HG03439 (cell line): ENCODE data around the gene PLVAP.
"Not testable (repeated sequence)": the region's sequence is repeated elsewhere in the genome, so short reads cannot be mapped to it uniquely, and the experiment has no call there.

ENCODE experiments used
- ATAC-seq: cut with Tn5 transposase; IDR thresholded peaks from one replicate; pipeline ENCODE4 v1.9.1; 2021; ENCODE audit warnings: mild to moderate bottlenecking, moderate library complexity; ENCODE audit not compliant: unreplicated experiment

The PLVAP gene

DNA sequence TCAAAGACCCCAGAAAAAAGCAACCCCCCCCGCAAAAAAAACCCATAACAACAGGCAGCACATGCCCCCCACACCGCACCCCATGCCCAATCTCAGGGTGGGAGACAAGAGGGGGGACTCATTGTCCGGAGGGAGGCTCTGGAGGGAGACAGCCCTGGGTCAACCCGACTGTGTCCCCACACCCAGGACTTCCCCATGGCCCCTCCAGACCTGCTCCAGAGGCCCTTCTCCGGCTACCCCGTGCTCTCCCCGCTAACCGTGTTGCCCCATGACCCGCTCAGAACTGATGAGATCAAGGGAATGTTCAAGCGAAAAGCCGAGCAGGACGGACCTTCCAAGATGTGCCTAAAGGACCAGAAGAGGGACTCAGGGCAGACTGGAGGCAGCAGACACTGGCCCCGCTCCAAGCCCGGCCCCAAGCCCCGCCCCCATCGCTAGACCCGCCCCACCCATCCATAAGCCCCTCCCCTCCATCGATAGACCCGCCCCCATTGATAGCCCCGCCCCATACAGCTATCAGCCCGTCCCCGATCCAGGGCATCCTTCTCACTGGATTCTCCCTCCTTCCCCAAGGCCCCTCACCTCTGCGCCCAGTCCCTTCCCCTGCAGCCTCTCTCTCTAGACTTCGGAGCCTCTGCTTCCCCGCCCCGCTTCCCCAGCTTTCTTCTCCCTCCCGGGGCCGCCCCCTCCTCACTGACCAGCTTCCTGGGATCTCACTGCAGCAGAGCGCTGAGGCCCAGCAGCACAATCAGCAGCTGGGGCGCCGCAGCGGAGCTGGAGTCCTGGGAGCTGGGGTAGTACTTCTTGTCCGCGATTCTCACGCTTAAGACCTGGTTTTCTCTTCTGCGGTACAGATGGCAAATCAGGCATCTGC, 26.1 kb upstream of the PLVAP start:
- no peak for ATAC-seq

DNA sequence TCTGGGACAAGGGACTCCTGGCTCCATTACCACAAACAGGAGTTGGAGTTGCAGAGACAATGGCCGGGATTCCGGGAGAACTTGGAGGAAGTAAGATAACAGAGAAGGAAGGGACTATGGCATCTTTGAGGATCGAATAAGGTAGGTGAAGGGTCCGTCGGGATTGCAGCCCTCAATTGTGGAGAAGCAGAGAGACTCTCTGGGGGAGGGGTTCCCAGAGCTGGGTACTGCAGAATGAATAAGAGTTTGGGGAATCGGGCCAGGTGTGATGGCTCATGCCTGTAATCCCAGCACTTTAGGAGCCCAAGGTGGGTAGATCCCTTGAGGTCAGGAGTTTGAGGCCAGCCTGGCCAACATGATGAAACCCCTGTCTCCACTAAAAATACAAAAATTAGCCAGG, 24.5 kb upstream of the PLVAP start:
- ATAC-seq: no peak

DNA sequence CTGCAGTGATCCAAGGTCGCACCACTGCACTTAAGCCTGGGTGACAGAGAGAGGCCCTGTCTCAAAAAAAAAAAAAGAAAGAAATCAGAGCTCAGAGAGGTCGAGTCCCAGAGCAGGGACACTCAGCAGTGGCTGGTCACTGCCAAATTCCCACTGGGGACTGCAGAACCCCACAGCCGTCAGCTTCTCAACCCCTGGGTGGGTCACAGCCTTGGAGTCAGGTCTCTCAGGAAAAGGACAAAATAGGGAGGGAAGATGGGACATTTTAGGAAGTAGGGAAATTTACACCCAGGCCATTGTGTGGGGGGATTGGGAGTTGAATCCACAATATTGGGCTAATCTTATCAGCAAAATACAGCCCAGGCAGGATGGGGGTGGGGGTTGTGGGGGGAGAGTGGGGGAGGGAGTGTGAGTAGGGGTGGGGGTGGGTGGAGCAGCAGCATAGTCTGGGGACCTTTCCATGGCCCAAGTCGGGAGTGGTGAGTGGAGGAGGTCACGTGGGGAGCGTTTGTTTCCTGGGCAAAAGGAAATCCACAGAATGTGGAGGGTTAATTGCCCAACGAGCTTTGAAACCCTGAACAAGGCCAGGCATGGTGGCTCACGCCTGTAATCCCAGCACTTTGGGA, 21.9 kb upstream of the PLVAP start:
- no peak for ATAC-seq

DNA sequence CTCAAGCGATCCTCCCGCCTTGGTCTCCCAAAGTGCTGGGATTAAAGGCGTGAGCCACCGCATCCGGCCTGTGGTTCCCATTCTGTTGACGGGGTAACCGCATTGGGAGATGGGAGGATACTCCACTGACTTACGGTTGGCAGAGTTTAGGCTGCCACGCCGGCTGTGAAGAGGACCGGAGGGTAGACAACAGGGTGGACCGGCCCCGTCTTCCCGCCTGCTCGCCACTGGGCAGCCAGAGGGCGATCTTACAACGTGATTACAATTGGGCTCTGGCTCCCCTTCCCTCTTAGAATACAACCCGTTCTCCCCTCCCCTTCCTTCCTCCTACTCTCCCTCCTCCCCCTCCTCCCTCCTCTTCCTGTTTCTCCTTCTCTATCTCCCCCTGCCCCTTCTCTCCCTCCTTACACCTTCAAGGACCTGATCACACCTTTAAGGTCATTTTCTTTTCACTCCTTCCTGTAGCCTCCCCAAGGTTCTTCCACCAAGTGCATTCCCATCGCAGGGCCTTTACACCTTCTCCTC, 17.8 kb upstream of the PLVAP start:
- no peak for ATAC-seq

DNA sequence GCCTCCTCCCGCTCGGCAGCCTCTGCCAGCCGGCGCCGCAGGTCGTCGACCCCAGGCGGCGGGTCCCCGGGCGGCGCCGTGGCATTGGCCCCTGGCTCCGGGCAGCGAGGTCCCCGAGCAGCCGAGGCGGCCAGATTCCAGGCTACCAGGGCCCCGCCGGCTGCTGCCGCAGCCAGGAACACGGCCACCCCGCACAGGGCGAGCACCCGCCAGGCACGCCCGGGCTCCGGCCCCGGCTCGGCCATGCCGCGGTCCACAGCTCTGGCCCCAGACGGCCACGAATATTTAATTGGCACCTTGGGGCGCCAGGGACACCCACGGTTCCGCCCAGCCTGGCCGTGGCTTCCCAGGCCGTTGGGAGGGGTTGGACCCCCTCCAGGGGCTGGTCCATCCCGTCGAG, 16.8 kb upstream of the PLVAP start, which contains the start of gene CCDC194:
Gene CCDC194, minus strand, starts transcription at position 283 of the 400 bp plus-strand sequence. Its CDS starts 38 bp downstream, at position 245.
- no peak for ATAC-seq

DNA sequence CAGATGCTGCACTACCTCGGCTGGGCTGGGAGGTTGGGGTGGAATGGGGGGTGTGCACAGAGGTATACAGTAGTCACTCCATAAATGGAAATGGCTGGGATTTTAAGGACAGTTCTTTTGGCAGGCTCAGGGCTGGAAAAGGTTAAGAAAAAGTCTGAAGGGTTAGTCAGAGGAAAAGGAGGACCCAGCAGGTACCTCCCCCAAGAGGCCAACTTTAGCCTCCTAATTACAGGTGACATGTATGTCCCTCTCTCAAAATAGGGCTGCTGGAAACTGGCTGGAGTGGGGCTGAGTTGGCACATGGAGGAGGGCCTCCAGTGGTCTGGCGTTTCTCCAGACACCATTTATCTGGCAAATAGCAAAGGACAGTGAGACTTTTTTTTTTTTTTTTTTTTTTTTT, 15.9 kb upstream of the PLVAP start:
- ATAC-seq: no peak

DNA sequence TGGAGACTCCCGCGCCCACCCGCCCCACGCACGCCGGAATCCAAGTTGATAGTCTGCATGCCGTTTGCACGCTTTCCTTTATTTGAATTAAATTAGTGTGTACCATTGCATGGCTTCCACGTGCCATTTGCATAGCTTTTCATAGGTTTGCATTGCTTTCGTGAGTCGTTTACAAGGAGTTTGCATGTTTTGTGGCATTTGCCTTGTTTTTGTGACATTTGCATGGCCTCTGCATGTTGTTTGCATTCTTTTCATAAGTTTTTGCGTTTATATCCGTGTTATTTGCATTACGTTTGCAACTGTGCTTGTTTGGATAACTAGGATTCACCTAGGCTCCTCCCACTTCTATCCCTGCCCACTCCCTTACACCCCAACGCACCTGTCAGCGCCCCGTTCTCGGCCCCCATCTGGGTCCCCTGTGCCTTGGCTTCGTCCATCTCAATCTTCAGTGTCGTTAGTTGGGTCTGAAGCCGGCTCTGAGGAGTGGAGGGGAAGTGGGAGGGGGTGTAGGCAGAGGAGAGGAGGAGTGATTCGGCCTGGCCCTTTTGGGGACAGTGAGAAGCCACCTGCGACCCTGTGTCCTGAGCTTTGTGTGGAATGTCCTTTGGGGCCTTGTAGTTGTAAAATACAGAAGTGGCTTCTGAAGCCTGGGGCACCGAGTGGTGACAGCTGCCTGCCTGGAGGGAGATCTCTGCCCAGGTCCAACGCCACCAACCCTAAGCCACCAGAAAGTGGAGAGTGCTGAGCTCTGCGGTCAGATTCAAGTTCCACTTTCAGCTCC, 14.4 kb upstream of the PLVAP start:
- peak; percentile 3 for ATAC-seq

DNA sequence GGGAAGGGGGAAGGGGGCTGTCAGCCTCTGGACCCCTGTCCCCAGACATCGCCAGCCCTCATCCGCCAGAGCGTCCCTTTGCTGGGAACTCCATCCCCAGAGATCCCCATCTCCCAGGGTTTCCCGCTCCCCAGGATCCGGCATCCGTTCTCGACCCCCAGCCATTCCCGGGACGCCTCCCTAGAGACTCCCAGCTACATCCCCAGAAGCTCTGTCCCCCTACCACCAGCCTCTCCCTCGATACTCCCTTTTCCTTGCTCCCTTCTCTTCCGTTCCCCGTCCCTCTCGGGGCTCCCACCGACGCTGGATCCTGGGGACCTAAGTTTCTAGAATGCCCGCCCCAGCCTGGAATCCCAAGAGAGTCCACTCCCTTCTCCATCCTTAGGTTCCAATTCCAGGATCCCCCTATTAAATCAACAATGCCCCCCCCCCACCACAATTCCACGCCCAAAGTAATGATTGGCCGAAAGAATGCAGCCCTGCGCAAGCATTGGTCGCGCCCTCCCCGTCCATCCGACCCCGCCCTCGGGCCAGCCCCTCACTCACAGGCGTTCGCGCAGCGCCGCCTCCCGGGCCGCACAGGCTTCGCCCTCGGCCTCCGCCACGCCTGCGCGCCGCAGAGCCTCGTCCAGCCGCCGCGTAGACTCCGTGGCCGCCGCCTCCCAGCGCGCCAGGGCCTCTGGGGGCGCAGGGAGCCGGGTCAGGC, 13.7 kb upstream of the PLVAP start:
- ATAC-seq: peak; percentile 87

DNA sequence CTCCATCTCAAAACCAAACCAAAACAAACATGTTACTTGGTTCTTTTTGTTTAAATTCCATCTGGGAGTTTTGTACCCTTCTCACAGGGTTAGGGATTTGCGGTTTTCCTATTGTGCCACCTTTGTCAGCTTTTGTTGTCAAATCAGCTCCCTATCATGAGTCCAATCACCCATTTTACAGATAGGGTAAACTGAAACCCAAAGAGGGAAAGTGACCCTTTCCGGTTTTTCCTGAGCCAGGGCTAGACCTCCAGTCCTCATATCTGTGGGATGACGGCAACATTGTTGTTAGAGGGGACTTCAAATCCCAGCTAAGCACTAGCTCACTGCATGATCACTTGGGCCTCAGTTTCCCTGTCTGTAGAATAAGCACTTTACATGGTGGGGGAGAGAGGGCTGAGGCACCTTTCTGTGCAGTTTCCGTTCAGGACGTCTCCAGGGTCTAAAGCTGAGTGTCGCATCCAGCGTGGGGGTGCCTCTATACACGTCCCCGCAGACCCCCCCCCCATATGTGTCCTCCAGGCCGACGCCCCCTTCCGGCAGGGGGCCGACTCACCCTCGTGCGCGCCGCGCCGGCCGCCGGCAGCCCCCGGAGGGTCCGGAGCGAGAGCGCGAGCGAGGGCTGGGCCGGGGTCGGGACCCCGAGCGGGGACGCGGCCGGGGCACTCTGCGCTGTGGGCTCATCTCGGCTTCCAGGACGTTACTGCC, 13.0 kb upstream of the PLVAP start:
- ATAC-seq: no peak

DNA sequence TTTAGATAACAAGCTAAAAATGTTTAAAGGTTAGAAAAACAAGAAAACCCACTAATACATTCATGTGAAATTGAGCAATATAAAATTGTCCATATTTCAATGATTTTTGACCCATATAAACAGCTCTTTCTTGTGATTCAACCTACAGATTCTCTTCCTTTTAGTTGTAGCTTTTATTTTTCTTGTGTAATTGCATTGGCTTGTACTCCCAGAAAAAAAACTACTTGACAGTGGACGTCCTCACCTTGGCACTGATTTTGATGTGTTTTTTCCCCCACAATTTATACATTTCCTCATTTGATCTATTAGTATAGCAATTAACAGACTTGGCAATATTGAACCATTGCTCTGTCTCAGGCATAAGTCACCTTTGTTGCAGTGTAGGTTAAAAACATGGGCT, 12.1 kb upstream of the PLVAP start:
- no peak for ATAC-seq

DNA sequence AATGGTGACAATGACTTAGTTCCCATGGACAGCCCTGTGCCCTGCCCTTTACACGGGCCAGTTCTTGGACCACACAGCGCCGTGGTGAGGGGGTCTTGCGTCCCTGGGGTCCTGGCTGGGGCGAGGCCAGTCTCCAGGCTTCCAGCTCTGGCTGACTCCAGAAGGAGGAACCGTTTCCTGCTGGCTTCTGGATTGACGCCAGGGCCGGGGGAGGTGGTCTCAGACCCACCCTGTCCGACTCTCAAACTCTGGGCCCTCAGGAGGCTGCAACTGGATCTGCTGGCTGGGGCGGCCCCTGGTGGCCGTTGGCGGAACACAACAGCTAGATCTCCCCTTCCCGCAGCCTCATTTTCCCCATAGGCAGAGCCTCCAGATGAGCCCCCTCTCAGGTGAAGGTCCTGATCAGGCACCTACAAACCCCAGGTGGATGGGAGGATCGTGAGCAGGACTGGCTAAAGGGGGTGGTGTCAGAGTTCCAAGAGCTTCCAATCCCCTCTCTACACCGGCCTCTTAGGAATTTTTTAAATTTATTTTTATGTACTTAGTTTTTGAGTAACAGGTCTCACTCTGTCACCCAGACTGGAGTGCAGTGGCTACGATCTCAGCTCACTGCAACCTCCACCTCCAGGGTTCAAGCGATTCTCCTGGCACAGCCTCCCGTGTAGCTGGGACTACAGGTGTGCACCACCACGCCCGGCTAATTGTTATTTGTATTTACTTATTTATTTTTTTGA, 8.9 kb upstream of the PLVAP start:
- no peak for ATAC-seq

DNA sequence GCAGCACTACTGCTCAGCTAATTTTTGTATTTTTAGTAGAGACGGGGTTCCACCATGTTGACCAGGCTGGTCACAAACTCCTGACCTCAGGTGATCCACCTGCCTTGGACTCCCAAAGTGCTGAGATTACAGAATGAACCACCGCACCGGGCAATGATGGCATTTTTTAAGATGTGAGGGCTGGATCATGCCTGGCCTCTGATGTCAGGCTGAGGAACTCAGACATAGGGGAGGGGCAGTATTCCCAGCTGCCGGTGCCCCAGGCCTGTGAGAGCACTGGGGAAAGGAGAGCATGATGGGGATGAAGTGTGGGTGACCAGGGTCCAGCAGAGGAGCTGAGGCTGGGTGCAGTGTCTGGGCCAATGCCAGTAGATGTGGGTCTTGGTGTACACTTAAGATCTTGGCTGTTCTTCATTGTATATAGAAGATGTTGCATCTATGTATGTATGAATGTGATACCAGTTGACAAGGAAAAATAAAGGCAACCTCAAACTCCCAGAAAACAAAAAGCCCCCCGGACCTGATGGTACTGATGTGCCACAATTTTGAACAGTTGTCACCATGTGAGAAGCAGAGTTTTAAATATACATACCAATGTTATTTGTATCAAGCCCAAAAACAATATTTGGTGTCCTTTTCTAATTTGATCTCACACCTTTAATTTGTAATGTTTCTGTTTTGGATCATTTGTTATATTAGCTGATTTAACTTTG, 3.4 kb upstream of the PLVAP start:
- no peak for ATAC-seq

DNA sequence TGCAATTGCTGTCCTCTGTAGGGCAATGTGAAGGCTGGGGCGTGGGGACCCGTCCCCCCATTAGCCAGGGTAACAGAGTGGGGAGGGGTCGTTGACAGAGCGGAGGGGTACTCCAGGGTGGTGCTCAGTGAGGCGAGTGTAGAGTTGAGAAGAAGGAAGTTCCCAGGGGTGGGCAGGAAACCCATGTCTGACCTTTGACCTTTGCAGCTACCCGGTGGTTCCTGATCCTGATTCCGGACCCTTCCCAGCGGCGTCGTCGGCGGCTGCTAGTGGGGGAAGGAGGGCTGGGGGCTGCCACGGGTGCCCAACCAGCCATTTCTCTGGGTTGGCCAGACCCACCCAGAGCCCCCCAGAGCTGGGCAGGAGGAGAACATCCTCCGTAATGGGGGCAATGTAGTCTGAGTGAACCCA, 2.1 kb upstream of the PLVAP start:
- ATAC-seq: no peak

DNA sequence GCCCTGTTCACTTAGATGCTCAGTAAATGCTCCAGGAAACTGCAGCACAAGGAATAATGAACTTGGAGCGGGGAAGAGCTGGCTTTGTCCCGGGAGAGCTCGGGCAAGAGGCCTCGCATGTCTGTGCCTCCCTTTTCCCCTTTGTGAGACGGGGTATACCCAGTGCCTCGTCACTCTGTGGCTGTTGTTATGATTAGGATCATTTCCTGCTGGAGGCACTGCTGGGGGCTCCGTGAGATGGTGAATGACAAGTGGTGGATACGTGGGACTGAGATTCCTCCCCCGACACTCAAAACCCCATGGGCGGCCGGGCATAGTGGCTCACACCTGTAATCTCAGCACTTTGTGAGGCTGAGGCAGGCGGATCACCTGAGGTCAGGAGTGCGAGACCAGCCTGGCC, 1.1 kb upstream of the PLVAP start:
- ATAC-seq: no peak

DNA sequence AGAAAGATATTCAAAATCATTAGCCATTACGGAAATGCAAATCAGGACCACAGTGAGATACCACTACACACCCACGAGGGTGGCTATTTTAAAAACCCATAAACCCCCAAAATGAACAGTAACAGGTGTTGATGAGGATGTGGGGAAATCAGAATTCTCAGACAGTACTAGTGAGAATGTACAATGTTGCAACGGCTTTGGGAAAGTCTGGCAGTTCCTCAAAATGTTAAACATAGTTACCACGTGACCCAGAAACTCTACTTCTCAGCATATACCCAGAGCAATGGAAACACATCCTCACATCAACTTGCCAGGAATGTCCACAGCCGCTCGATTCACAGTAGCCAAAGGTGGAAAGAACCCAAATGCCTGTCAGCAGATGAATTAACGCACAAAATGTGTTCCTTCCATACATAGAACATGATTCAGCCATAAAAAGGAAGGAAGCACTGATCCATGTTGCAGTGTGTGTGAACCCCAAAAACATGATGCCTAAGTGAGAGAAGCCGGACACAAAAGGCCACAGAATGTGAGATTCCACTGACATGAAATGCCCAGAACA, 7.0 kb downstream of the PLVAP start:
- ATAC-seq: no peak

DNA sequence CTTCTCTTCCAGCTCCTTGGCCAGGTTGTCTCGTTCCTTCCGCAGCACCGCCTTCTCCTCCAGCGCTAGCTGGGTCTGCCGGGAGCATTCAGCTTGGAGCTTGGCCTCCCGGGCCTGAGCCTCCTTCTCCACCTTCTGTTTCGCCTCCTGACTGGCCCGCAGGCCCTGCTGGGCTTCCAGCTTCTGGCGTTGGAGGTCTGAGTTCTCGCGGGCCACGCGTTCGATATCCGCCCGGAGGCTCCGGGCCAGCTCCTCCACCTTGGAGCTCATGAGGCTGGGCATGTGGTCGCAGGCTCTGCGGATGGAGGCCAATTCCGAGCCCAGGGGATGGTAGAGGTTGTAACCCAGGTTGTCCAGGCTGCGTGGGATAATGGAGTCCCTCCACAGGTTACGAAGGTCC, 11.8 kb downstream of the PLVAP start:
- ATAC-seq: no peak

DNA sequence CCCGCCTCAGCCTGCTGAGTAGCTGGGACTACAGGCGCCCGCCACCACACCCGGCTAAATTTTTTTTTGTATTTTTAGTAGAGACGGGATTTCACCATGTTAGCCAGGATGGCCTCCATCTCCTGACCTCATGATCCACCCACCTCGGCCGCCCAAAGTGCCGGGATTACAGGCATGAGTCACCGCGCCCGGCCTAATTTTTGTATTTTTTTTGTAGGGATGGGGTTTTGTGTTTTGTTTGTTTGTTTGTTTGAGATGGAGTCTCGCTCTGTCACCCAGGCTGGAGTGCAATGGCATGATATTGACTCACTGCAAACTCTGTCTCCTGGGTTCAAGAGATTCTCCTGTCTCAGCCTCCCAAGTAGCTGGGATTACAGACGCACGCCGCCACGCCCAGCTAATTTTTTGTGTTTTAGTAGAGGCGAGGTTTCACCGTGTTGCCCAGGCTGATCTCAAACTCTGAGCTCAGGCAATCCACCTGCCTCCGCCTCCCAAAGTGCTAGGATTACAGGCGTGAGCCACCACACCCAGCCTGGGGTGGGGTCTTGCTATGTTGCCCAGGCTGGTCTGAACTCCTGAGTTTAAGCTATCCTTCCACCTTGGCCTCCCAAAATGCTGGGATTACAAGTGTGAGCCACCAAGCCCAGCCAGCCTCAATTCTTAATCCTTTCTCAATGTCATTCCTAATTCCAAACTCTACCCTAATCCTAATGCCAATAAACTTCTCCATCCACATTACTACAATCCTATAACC, 13.1 kb downstream of the PLVAP start:
- not testable (repeated sequence) for ATAC-seq
